ENCODE measurements around the gene STOML2.

STOML2 gene

GRCh38 chr9:35105571-35106342 is 2.8 kb upstream of the STOML2 start:
- Histone ChIP-seq H3K27ac (no peak overlapping the region), H3K4me3 (no peak overlapping the region)
- DNase-seq (ENCODE audit: low spot score): peak; percentile 68
- TF ChIP-seq, protein P1, sequence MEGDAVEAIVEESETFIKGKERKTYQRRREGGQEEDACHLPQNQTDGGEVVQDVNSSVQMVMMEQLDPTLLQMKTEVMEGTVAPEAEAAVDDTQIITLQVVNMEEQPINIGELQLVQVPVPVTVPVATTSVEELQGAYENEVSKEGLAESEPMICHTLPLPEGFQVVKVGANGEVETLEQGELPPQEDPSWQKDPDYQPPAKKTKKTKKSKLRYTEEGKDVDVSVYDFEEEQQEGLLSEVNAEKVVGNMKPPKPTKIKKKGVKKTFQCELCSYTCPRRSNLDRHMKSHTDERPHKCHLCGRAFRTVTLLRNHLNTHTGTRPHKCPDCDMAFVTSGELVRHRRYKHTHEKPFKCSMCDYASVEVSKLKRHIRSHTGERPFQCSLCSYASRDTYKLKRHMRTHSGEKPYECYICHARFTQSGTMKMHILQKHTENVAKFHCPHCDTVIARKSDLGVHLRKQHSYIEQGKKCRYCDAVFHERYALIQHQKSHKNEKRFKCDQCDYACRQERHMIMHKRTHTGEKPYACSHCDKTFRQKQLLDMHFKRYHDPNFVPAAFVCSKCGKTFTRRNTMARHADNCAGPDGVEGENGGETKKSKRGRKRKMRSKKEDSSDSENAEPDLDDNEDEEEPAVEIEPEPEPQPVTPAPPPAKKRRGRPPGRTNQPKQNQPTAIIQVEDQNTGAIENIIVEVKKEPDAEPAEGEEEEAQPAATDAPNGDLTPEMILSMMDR (IDR thresholded peaks at IDR 0.05): no peak

GRCh38 chr9:35105126-35105525 is 2.2 kb upstream of the STOML2 start:
- TF ChIP-seq, protein P1 (IDR thresholded peaks at IDR 0.05): no peak
- Histone ChIP-seq H3K4me3 (no peak overlapping the region), H3K27ac (no peak overlapping the region)
- no peak for DNase-seq (ENCODE audit: low spot score)

GRCh38 chr9:35104586-35104985 is 1.7 kb upstream of the STOML2 start:
- no peak overlapping the region for H3K4me3 ChIP-seq
- no peak overlapping the region for H3K27ac ChIP-seq
- no peak for DNase-seq (ENCODE audit: low spot score)

DNA sequence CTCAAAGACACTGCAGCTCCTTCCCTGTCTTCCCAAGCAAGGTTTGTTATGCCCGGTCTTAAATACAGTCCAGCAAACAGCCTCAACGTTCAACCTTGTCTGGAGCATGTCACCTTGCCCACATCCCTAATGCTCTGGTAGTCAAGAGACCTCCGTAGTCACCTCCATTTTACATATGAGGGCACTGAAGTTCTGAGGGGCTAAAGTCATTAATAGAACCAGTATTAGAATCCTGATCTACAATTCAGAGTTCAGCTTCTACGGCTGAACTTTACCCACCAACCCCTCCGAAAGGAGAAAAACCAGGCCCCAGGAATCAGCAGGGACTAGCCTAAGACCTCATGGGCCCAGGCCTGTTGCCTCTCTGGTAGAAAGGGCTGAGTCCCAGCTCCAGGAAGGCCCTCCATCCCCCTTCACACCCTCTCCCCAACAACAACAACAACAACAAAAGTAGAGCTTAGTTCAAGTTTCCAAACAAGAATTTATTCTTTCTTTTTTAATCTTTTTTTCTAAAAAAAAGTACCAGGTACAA is 795 bp upstream of the STOML2 start:
- no peak for DNase-seq (ENCODE audit: low spot score)
- TF ChIP-seq, protein P1 (IDR thresholded peaks at IDR 0.05): no peak
- H3K4me3 ChIP-seq: peak overlapping the region; percentile 77
- peak overlapping the region; percentile 77 to 87 for H3K27ac ChIP-seq

More at GRCh38 chr9:35104586-35104985, 1.7 kb upstream of the STOML2 start:
- TF ChIP-seq, protein P1 (IDR thresholded peaks at IDR 0.05): no peak

GRCh38 chr9:35102465-35102768 is 514 bp downstream of the STOML2 start:
- H3K27ac ChIP-seq: peak overlapping the region; percentile 77 to 87
- peak; percentile 74 for DNase-seq (ENCODE audit: low spot score)
- peak overlapping the region; percentile 77 for H3K4me3 ChIP-seq
- TF ChIP-seq, protein P1 (IDR thresholded peaks at IDR 0.05): no peak

GRCh38 chr9:35097573-35097972 is 5.4 kb downstream of the STOML2 start:
- no peak for DNase-seq (ENCODE audit: low spot score)
- TF ChIP-seq, protein P1 (IDR thresholded peaks at IDR 0.05): no peak
- H3K4me3 ChIP-seq: no peak overlapping the region
- no peak overlapping the region for H3K27ac ChIP-seq

Data from coronary artery (tissue), 2 donors.